Umbilical cord (tissue), 2 donors: ENCODE data around the gene DLGAP1. TPM values are rescaled to one million over a fixed set of nuclear protein-coding genes. Genes with fewer than 3 reads are reported as not detected.
"Not testable (repeated sequence)": the region's sequence is repeated elsewhere in the genome, so short reads cannot be mapped to it uniquely, and the experiment has no call there.

Experiments used
- DNase-seq: peaks from one replicate; pipeline ENCODE4 v3.0.0-alpha.2; 2015; ENCODE audit warnings: low spot score
- total RNA-seq: library from RNA; depleted of rRNA; stranded (reverse); fragments of >200 nt; gene quantifications from one replicate; pipeline ENCODE4 v1.2.3, GENCODE V29; 2014; ENCODE audit warnings: low replicate concordance; ENCODE audit not compliant: insufficient read depth

The DLGAP1 gene
- 20.7 TPM for total RNA-seq

DNA sequence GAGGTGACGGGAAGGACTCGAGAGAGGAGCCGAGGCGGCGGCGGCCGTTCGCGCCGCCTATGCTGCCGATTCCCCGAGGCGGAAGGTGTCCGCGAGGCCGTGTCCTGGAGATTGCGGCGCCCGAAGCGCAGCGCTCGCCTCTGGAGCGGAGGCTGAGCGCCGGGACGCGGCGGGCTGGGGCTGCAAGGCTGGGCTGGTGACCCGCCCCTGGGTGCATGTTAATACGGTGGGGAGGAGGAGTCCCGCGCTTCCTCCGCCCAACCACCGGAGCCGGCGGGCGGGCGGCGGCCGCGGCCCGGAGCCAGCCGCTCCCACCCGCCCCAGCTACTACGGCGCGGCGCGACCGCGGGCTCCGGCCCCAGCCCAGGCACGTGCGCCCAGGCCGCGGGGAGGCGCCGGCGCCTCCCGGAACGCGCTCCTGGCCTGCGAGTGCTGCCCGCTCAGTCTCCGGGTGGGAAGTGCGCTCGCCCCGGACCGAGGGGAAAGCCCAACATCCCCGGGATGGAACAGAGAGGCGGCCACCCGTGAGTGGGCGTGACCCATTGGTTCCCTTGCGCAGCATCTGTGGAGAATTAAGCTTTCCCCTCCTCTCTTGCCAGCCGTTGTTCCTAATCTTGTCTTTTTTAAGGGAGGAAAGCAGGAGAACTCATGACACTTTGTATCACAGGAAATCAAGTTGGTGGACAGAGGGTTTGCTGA is at the start of gene DLGAP1:
TSS of gene DLGAP1 (minus strand) at position 195 of the 699 bp plus-strand sequence.
- peak; percentile 71 for DNase-seq

DNA sequence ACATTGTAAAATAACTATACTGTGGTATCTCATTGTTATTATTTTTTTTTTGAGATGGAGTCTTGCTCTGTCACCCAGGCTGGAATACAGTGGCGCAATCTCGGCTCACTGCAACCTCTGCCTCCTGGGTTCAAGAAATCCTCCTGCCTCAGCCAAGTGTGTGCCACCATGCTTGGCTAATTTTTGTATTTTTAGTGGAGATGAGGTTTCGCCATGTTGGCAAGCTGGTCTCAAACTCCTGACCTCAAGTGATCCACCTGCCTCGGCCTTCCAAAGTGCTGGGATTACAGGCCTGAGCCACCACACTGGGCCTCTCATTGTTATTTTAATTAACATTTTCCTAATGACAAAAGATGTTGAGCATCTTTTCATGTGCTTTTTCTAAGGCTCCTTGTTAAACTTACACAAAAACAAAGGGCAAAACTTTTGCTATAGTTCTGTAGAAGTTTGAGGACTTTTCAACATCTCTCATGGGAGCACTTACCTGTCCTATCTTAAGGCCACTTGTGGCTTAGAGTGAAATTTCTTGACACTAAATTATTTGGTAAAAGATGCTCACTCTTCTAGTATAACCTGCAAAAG is 39.7 kb upstream of the DLGAP1 start:
- not testable (repeated sequence) for DNase-seq

DNA sequence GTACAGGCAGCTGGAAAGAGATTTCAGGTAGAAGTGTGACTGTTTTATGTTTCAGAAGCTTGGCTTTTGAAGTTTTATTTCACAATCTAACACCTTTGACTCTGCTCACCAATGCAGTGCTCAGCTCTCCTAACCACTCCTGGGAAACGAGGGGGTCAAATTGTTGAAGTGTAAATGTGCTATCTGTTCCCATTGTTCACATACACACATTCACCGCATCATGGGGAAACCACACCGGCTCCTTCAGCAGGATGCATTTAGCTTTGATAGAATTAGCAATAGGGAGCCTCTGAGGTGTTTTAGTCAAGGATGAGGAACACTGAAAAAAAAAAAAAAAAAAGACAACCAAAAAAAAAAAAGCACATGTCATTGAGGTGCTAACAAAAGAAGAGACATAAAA is 13.4 kb upstream of the DLGAP1 start:
- DNase-seq = no peak

DNA sequence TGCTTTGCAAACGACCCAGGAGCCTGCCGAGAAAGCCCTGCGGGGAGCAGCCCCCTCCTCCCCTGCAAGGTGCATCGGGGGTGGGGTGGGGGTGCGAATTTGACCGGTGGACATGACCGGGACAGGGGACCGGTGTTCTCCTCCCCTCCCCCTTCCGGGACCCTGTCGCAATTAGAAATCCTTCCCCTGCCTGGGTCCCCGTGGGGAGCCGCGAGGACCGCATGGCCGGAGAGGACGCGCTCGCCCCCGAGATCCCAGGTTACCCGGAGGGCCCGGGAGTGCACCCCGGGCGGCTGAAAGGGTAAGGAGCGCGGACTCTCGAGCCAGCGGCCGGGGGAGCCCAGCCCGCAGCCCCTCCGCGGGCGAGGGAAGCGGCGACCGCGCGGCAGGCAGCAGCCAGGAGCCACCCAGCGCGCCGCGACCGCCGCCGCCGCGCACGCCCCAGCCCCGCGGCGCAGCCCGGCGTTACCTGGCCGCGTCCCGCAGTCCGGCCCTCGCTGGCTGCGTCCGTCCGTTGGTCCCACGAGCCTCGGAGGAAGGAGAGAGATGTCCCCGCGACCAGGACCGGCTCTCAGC is 482 bp downstream of the DLGAP1 start:
- DNase-seq = no peak

DNA sequence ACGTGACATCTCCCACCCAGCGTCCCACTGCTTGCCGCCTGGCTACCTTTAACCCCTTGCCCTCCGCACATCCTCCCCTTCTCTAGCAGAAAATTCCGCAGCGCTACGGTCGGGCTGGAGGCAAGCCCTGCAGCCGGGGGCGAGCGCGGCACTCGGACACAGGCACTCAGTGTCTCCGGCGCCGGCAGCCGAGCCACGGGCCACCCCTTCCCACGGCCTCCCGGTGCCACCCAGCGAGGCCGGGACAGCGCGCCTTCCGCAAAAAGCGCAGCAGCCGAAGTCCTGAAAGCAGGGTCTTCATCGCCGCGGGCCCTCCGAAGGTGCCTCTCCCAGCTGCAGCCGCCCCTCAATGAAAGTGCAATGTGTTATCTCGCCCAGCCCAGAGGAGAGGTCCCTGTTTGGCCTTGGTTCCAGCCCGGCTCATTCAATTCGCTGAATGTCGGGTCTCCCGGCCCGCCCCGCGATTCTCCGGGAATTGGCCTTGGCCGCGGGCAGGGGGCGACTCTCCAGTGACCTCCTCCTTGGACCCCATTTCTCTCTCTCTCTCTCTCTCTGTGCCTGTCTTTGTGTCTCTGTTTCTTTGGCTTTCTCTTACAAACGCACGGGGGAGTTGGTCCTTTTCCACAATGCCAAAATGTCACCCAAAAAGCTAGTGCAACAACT is 1.1 kb downstream of the DLGAP1 start:
- peak; percentile 12 for DNase-seq

DNA sequence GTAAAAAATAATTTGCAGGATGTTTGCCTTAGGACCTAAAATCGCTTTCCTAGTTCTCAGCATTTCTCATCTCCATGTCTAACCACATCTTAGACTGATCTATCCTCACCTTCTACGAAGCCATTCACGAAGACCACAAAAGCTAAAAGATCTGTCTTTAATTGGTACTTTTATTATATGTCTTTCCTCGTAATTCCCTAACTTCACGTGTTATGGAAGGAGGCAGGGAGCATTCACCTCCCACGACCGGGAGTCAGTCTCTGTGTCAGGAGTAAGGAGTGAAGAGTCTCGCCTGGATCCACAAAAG is 1.6 kb downstream of the DLGAP1 start:
- DNase-seq = peak; percentile 4

DNA sequence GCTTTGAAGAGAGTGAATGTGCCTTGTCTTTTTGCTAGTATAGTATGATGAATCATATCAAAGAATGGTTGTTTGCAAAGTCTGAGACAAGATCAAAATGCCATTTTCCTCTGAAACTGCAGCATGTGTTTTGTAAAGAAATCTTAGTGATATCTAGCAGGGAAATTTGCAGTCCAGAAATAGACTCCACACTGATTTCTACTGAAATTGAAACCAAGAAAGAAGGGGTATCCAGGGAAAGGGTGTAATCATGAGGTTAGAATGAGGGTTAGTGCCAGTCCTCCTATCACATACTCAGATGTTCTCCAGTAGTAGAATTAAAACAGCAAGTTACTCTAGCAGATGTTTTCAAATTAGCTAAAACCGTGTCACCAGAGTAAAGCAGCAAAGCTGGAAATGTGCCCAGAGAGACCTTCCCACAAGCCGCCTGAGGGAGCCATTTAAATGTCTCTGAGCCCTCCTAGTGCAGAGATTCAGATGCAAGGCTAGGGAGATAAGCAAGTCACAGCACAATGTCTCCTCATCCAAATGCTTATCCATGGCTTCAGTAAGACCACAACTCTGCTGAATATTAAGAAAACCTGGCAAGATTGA is 4.9 kb downstream of the DLGAP1 start:
- DNase-seq = peak; percentile 41

DNA sequence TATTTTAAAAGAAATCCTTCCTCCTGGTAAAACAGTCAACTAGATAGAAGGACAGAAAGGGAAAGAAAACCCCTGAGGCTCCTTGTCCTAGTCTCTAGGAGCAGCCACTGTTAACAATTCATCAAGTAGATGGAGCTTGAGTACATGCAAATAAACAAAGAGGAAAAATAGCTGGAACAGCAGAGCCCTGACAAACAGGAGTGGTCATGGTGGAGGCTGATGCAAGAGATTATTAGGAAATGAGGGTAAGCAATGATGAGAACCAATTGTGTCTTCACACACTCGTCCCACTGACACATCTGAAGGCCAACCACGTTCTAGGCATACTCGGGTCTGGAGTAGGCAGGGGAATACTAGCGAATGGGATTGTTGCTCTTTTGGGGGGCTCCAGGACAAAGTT is 9.2 kb downstream of the DLGAP1 start:
- DNase-seq = no peak

DNA sequence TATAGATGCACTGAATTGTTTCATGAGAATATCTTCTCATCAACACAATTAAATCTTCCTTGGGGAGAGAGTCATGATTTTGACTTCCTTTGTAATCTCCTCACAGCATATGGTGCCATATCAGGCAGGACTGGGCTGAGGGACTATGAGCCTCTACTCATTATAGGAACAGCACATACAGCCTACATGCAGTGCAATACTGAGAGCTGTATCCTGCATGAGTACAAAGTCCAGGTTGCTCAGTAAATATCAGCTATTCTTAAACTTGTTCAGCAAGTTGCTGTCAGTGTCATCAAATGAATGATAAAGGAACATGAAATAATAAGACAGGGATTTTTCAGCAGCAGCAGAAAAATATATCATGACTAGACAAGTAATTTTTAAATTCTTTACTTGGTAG is 10.8 kb downstream of the DLGAP1 start:
- peak; percentile 9 for DNase-seq

DNA sequence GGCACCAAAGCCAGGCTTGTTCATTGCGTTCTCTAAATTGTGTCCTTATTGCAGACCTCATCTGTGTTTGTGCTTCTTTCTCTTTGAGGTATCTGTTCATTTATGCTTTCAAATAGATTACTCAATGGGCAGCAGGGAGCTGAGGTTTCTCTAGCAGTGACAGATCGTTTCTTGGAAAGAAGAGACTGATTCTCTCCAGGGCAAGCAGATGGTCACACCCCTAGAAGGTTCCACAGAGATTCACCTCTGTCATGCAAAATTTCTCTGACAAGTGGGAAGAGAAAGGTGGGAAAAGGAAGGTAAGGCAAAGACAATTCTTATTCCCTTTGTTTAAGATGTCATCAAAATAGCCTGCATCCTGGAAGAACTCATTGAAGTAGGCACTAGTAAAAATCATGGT is 14.0 kb downstream of the DLGAP1 start:
- no peak for DNase-seq

DNA sequence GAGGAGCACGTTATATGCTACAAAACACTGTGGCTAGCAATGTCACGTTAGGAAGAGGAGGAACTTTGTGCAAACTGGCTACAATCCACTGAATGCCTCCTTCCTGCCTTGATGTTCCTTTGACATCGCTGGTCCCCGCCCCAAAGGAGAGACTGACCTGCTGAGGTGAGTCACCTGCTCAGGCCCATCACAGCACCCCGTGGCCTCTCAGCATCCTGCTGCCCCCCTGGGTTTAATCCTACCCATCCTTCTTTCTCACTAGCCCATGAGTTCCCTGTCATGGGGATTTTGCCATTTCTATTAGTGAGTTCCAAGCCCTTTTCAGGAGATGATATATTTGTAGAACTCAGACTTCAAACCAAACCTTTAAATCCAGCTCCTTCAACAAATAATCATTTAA is 16.2 kb downstream of the DLGAP1 start:
- DNase-seq = no peak

DNA sequence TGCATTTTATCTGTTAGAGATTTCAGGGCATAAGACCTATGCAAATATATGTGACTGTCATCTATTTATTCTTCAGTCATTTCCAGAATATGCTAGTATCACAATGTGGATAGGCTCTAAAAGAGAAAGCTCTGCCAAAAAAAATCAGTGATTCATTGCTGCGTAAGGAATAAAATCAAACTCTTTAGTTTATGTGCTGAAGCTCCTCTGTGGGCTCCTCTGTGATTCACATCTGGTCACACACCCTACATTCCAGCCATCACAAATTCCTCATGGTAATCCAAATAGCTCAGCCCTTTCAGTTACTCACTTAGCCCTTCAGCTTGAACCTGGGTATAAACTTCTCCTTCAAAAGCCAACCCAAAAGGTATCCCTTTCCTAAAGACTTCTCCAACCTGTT is 21.4 kb downstream of the DLGAP1 start:
- peak; percentile 42 for DNase-seq

DNA sequence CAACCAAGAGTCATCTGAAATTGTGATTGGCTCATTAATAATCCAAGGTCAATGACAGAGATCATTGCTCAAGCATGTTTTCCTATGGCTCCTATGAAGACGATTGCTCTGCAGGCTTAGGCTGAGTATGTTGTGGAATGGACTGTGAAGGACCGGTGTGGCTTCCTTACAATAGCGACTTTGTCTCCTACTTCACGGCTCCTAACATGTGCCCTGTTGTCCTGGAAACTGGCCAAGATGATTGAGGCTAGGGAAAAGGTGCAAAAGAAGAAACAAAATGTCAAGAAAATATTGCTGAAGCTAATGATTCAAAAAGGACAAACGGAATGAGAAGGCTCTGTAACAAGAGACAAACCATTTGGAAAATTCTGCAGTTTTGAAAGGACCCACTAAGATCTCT is 24.3 kb downstream of the DLGAP1 start:
- no peak for DNase-seq

DNA sequence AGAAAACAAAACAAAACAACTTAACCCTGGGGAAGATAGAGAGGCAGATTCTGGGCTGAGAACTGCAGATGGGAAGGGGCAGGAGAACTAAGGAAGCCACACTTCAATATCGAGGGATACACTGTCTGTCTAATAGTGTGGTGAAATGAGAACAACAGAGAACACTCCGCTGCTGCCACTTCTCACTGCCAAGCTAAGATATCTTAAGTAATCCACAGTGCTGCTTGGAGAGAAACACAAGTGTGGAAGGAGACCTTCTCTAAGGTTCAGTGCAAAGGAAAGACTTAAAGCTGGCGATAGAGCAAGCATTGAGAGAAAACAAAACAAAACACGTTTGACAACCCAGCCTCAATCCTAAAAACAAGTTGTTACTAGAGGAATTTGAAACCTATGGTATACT is 37.4 kb downstream of the DLGAP1 start:
- DNase-seq = no peak

DNA sequence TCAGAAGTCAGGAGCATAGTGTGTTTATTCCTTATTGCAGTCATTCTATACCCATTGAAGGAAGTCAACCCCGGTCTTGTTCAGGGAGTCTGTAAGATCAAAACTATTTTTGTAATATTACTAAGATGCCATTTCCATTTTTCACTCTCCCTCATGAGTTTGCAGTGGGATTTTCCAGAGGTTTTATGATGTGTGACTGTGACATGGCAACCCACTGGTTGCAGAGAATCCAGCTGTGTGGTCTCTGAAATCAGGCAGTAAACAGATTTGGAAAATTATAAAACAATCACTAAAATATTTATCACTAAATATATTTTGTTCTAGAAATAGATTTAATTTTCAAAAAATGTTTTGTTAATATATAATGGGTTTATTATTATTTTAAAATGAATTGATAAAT is 38.1 kb downstream of the DLGAP1 start:
- no peak for DNase-seq

DNA sequence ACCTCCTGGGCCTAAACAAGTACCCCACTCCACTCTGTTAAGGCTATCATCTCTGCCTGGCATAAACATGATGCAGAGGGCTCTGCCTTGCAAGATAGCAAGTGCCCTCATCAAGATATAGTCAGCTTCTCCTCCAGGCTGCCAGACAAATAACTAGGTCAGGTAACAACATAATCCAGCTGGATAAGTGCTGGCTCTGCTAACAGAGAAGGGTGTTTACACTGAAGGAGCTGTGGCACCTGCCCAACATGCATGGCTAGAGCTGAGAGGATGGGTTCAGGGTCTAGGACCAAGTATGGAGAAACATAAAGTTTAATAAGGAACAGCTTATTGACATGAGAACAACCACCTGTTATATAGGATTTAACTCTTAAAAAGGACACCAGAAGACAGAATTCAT is 42.8 kb downstream of the DLGAP1 start:
- no peak for DNase-seq

DNA sequence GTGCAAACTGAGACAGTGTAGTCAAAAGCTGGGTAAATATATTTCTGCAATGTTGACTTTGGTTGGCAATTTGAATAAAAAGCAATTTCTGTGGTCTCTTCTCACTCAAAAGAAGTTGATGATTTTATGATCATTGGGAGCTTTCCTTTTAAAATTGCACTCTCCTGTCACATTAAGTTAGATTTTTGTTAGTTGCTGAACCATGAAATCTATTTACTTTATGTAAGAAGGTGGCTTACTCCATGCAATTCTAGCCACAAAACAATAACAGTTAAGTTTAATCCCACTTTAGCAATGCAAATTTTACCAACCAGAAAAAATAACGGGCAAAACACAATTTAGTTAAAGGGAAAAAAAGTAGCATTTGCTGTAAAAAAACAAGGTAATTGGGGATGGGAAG is 48.3 kb downstream of the DLGAP1 start:
- no peak for DNase-seq

DNA sequence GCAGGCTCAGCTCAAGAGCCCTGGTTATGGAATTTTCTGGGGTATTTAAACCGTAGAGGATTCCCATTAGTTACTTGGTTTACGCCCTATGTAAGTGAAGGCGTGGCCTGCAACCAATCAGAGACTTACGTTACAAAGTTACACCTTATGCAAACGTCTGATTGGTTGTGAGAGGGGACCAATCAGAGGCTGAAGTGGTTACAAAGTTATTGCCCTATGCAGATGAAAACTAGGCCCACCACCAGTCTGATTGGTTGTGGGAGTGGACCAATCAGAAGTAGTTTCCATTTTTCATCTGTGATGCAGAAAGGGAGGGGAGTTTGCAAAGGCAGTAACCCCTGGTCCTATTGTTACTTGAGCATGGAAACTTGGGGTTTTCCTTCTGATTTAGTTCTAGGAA is 49.1 kb downstream of the DLGAP1 start:
- DNase-seq = no peak

DNA sequence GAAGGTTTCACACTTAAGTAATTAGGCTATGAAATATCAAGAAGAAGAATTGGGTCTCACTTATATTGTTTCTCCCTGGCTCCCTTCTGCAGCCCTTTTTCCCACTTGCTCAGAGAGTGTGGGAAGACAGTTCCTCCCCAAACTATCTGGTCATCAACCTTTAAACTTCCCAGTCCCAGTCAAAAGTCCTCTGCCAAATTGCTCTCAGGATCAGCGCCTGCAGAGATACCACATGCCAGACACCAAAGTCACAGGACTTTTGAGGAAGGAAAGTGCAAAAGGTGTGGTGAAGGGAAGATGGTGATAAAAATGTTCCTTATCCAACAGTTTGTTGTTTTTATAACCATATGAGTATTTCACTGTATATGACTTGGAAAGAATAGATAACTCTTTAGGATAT is 51.3 kb downstream of the DLGAP1 start:
- no peak for DNase-seq

DNA sequence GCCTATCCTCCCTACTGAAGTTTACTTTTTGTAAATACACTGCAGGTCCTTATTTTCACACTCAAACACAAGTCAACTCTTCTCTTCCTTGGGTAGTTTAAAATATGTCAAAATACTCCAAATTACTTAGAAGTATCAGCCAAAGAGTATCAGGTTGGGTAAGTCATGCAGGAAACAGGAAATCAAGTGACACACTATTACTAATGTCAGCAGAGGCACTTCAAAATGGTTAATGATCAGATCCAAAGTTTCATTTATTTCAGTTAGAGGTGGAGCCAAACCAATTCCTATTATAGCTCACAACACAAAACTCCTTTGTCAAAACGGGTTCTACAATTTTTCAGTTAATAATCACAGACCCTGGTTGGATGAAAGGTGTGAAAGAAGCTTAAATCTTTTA is 54.2 kb downstream of the DLGAP1 start:
- no peak for DNase-seq

DNA sequence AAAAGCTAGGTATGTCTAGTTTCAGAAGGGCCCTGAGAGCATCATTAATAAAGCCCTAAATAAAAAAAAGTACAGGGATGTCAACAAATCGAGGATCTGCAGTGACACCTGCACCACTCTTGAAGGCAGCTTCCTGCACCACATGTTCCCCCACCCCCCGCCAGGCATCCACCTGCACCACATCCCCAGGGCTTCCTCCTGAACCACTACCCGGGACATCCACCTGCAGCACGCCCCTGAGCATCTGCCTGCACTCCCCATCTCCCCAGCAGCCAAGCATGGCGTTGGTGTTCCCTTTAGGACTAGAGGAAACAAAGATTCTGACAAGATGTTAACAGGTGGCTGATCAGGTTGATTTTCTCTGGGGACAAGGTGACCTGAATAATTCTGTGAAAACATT is 55.2 kb downstream of the DLGAP1 start:
- no peak for DNase-seq

DNA sequence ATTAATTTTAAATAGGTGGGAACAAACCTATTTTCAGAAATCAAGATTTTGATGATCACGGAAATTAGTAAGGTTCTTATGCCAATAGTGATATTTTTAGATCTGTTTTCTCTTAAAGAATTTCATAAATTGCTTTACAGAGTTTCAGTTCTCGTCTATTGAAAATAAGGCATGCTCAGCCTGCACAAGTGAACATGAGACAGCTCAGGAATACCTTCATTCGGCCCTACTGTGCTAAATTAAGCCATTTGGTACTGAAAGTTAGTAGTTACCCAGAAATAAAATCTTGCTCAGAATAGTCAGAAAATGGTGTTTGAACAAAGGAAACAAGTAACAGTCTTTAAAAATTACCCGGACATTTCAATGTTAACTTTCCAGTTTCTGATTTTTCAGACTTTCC is 60.4 kb downstream of the DLGAP1 start:
- no peak for DNase-seq

DNA sequence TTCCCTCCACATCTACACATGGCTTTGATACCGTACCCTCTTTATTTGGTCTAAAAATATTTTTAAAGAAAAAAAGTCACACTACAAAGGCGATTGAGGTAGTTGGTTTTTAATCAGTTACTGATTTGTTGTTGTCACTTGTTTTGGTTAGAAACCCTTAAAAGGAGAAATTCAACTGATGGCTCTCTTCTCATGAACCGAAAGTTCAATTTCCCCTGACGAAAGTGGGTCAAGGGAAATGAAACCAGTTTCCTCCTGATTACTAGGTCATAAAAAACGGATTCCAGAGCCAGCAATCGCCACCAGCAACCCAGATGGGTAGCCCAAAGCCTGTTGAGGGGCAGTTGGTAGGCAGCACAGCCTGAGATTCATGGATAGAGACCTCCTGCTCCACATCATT is 63.2 kb downstream of the DLGAP1 start:
- DNase-seq = no peak
